HuH-7 (cell line): ENCODE measurements around the gene CTNNA3.
"Not testable (repeated sequence)": the region's sequence is repeated elsewhere in the genome, so short reads cannot be mapped to it uniquely, and the experiment has no call there.

ENCODE experiments used
- DNase-seq: peaks from one replicate; pipeline ENCODE4 v3.0.0; 2011; ENCODE audit warnings: low spot score

The CTNNA3 gene

GRCh38 chr10:67246066-67246555 is 449.9 kb downstream of the CTNNA3 start:
- DNase-seq: no peak

GRCh38 chr10:67242528-67242927 is 453.5 kb downstream of the CTNNA3 start:
- no peak for DNase-seq

GRCh38 chr10:67241451-67241850 is 454.5 kb downstream of the CTNNA3 start:
- DNase-seq: no peak

- no peak for DNase-seq
Observed at GRCh38 chr10:67239864-67240497, 456.0 kb downstream of the CTNNA3 start.

GRCh38 chr10:67230680-67231500 is 465.1 kb downstream of the CTNNA3 start:
- DNase-seq: not testable (repeated sequence)

- DNase-seq: no peak
Observed at GRCh38 chr10:67225226-67225625, 470.8 kb downstream of the CTNNA3 start.

GRCh38 chr10:67224553-67224952 is 471.4 kb downstream of the CTNNA3 start:
- DNase-seq: no peak

GRCh38 chr10:67222934-67223333 is 473.1 kb downstream of the CTNNA3 start:
- DNase-seq: no peak

GRCh38 chr10:67221939-67222494 is 474.0 kb downstream of the CTNNA3 start:
- no peak for DNase-seq

GRCh38 chr10:67211680-67212079 is 484.3 kb downstream of the CTNNA3 start:
- DNase-seq: no peak

- not testable (repeated sequence) for DNase-seq
Observed at GRCh38 chr10:67207923-67208322, 488.1 kb downstream of the CTNNA3 start.

- DNase-seq: no peak
Observed at GRCh38 chr10:67200913-67201564, 495.0 kb downstream of the CTNNA3 start.

GRCh38 chr10:67175354-67175753 is 520.6 kb downstream of the CTNNA3 start:
- DNase-seq: no peak

GRCh38 chr10:67173787-67174186 is 522.2 kb downstream of the CTNNA3 start:
- DNase-seq: no peak

GRCh38 chr10:67171970-67172369 is 524.0 kb downstream of the CTNNA3 start:
- DNase-seq: no peak

GRCh38 chr10:67156239-67156638 is 539.8 kb downstream of the CTNNA3 start:
- no peak for DNase-seq

GRCh38 chr10:67151471-67151870 is 544.5 kb downstream of the CTNNA3 start:
- DNase-seq: no peak

- DNase-seq: no peak
Observed at GRCh38 chr10:67144530-67144929, 551.5 kb downstream of the CTNNA3 start.

- no peak for DNase-seq
Observed at GRCh38 chr10:67141300-67141699, 554.7 kb downstream of the CTNNA3 start.

- DNase-seq: no peak
Observed at GRCh38 chr10:67140641-67141040, 555.4 kb downstream of the CTNNA3 start.

GRCh38 chr10:67127441-67127840 is 568.6 kb downstream of the CTNNA3 start:
- DNase-seq: no peak

GRCh38 chr10:67119651-67120050 is 576.3 kb downstream of the CTNNA3 start:
- no peak for DNase-seq

GRCh38 chr10:67115972-67116371 is 580.0 kb downstream of the CTNNA3 start:
- no peak for DNase-seq
